Type B pancreatic cell (in vitro differentiated cells): ENCODE measurements around the gene DNASE2B. TPM values are rescaled to one million over a fixed set of nuclear protein-coding genes. Genes with fewer than 3 reads are reported as not detected.

Experiments used
- DNase-seq: peaks from one replicate; pipeline ENCODE4 v3.0.0; 2021; ENCODE audit warnings: mixed read lengths; ENCODE audit not compliant: unreplicated experiment; ENCODE audit errors: extremely low spot score
- H3K27ac Mint-ChIP-seq: 2 replicates; pipeline ENCODE4 v1.8.0; 2021; ENCODE audit warnings: mild to moderate bottlenecking, mixed read lengths
- H3K27me3 Mint-ChIP-seq: 2 replicates; pipeline ENCODE4 v1.8.0; 2021; ENCODE audit warnings: mixed read lengths
- H3K36me3 Mint-ChIP-seq: 2 replicates; pipeline ENCODE4 v1.8.0; 2021; ENCODE audit warnings: mixed read lengths
- H3K4me1 Mint-ChIP-seq: one replicate; pipeline ENCODE4 v1.8.0; 2021; ENCODE audit warnings: mixed read lengths; ENCODE audit not compliant: unreplicated experiment
- H3K4me3 Mint-ChIP-seq: 2 replicates; pipeline ENCODE4 v1.8.0; 2021; ENCODE audit warnings: mild to moderate bottlenecking, mixed read lengths
- H3K9me3 Mint-ChIP-seq: 2 replicates; pipeline ENCODE4 v1.8.0; 2021; ENCODE audit warnings: mixed read lengths
- total RNA-seq: library from RNA; stranded (reverse); gene quantifications from 2 replicates; pipeline ENCODE4 v1.2.1, GENCODE V29; 2021; ENCODE audit warnings: low replicate concordance
- TF ChIP-seq, protein P1 (sequence below): fragments of 200-600 bp; sonication (generic); conservative IDR thresholded peaks from 2 replicates; pipeline ENCODE4 v1.5.0; 2021; ENCODE audit warnings: antibody characterized with exemption, mild to moderate bottlenecking

DNASE2B gene
- total RNA-seq, 1 donor from 2014 or later, result not detected

DNA sequence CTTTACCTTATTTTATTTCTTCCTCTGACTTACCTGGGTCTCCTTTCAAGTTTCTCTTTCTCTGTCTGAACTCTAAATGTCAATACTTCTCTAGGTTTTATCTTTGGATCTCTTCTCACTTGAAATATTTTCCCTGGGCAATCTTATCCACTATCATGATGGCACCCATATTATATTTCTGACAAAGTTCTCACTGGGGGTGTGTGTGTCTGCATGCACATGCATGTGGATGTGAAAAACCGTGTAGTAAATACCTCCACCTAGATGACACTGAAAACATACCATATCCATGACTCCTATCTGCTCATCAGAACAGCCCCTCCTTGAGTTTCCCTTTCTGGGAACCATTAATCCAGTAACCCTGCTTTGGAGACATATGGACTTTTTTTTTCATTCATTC, 30.9 kb downstream of the DNASE2B start:
- no peak for DNase-seq
- TF ChIP-seq, protein P1, sequence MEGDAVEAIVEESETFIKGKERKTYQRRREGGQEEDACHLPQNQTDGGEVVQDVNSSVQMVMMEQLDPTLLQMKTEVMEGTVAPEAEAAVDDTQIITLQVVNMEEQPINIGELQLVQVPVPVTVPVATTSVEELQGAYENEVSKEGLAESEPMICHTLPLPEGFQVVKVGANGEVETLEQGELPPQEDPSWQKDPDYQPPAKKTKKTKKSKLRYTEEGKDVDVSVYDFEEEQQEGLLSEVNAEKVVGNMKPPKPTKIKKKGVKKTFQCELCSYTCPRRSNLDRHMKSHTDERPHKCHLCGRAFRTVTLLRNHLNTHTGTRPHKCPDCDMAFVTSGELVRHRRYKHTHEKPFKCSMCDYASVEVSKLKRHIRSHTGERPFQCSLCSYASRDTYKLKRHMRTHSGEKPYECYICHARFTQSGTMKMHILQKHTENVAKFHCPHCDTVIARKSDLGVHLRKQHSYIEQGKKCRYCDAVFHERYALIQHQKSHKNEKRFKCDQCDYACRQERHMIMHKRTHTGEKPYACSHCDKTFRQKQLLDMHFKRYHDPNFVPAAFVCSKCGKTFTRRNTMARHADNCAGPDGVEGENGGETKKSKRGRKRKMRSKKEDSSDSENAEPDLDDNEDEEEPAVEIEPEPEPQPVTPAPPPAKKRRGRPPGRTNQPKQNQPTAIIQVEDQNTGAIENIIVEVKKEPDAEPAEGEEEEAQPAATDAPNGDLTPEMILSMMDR, result no peak
- Mint-ChIP-seq H3K4me1 (peaks cover 8% of the 10 kb centered on the region), H3K4me3 (peak overlapping the region; percentile 5), H3K27ac (no peak overlapping the region), H3K27me3 (no peaks in the 10 kb centered on the region), H3K9me3 (peaks cover 13% of the 10 kb centered on the region), H3K36me3 (peaks cover 11% of the 10 kb centered on the region)

DNA sequence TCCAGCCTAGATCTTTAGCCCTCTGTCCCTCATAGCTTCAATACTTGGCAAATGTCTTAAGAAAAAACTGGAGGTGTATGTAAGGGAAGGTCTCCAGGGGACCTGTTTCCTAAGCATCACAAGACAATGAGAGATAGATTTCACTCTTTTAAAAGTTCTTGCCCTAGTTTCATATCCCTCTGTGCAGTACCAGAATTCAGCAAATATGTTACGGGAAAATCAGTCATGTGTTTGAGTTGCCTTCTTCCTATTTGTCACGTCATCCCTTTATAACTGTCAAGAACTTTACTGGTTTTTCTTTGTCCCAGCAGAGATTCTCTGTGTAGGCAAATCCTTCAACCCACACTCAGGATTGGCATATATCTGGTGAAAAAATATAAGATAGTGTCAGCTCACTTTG, 32.3 kb downstream of the DNASE2B start:
- H3K9me3 Mint-ChIP-seq, result peaks cover 13% of the 10 kb centered on the region
- TF ChIP-seq, protein P1, result no peak
- H3K27me3 Mint-ChIP-seq, result no peaks in the 10 kb centered on the region
- H3K27ac Mint-ChIP-seq, result no peak overlapping the region
- peaks cover 8% of the 10 kb centered on the region for H3K4me1 Mint-ChIP-seq
- H3K36me3 Mint-ChIP-seq, result peaks cover 11% of the 10 kb centered on the region
- DNase-seq, result no peak
- no peak overlapping the region for H3K4me3 Mint-ChIP-seq

DNA sequence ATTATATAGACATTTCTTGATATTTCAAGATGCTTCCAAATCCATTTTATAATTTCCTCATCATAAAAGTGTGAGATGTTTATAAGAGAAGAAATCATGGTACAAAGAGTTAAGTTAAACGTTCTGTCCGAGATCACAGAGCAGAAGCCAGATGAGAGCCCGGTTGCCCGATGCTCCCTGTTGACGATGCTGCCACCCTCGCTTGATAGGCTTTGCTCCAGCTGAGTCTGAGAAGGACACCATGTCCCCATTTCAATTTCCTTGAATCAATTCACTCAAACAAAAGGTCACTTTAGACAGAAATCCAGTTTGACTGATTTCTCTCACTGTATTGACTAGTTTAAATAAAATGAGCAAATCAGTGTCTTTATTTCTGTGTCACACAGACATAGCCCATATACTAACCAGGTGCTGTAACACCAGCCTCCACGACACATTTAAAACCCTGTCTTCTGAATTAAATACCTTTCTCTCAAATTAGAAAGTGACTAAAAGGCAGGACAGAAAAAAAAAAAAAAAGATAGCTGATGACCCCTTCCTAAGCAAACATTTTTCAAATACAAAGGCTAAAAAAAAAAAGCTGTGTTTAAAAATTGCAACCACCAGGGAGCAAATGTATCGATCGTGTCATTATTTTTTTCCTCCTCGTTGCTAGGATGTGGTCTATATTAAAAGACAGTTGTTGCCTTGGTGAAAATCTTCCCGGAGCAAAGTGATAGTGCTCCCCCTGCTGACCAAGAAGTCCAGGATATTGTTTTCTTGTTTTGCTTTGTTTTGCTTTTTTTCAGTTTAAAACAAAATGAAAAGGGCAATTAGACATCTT, 35.2 kb downstream of the DNASE2B start:
- Mint-ChIP-seq H3K4me1 (peaks cover 8% of the 10 kb centered on the region), H3K36me3 (peaks cover 11% of the 10 kb centered on the region), H3K27ac (peak overlapping the region; percentile 24), H3K4me3 (peak overlapping the region; percentile 69), H3K9me3 (peaks cover 13% of the 10 kb centered on the region), H3K27me3 (no peaks in the 10 kb centered on the region)
- TF ChIP-seq, protein P1, result peak; percentile 87
- no peak for DNase-seq

DNA sequence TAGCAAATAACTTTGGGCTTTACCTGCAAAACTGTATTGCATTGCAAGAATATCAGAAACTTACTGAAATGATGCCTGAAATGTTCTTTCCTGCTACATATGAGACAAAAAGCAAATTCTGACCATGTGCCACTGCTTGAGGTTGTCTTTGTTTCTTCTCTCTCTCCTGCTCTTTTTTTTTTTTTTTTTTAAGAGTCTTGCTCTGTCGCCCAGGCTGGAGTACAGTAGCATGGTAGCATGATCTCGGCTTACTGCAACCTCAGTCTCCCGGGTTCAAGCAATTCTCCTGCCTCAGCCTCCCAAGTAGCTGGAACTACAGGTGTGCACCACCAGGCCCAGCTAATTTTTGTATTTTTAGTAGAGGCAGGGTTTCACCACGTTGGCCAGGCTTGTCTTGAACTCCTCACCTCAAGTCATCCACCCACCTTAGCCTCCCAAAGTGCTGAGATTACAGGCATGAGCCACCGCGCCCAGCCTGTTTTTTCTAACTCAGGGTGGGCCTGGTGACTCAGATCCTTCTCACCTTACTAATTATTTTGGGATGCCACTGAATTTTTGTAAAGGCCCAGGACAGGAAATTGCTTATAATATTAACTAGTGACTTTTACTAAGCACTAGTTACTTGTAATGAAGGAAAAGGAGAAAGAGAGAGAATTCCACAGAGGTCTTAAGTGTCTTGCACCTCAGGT, 35.9 kb downstream of the DNASE2B start:
- H3K4me1 Mint-ChIP-seq, result peaks cover 8% of the 10 kb centered on the region
- peaks cover 13% of the 10 kb centered on the region for H3K9me3 Mint-ChIP-seq
- H3K4me3 Mint-ChIP-seq, result peak overlapping the region; percentile 69
- H3K27ac Mint-ChIP-seq, result peak overlapping the region; percentile 24
- no peak for DNase-seq
- peaks cover 11% of the 10 kb centered on the region for H3K36me3 Mint-ChIP-seq
- H3K27me3 Mint-ChIP-seq, result no peaks in the 10 kb centered on the region
- TF ChIP-seq, protein P1, result no peak

DNA sequence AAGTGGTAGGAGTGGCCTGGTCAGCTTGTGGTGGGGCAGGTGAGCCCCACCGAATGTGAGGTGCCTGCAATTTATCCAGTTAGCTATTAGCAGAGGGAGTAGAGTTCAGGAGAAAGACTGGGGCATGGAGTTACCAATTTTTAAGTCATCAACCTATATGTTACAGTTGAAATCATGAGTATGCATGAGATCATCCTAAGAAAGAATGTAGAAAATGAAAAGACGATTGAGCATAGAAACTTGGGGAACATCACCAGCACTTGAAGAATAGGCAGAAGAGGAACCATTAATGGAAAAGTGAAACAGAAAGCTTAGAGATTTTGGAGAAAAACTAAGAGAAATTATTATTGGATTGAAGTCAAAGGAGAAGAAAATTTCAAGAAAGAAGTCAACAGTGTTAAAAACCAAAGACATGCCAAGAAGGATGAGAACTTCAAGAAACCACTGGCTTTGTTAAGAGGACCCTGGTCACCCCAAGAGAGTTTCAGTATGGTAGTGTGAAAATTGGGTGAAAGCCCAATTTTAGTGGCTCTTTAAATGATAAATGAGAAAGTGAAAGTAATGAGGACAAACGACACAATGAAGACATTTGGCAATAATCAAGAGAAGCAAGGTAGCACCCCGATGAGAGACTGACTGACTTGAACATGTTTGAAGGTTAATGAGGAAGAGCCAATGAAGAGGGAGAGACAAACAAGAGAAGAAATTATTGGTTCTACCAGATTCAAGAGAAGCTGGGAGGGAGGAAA, 36.7 kb downstream of the DNASE2B start:
- Mint-ChIP-seq H3K27ac (no peak overlapping the region), H3K9me3 (peaks cover 7% of the 10 kb centered on the region), H3K4me3 (no peak overlapping the region), H3K36me3 (peaks cover 6% of the 10 kb centered on the region), H3K27me3 (no peaks in the 10 kb centered on the region), H3K4me1 (peaks cover 8% of the 10 kb centered on the region)
- TF ChIP-seq, protein P1, result no peak
- DNase-seq, result no peak
